B cell (primary cell): ENCODE data around the gene CASR. TPM values are rescaled to one million over a fixed set of nuclear protein-coding genes. Genes with fewer than 3 reads are reported as not detected.

Experiments used
- ATAC-seq: fragments of 200-7000 bp; cut with Tn5 transposase; one replicate; pipeline ENCODE4 v1.10.0; 2021; ENCODE audit warnings: low read depth, mild to moderate bottlenecking, moderate number of reproducible peaks, moderate library complexity
- CTCF ChIA-PET: fragments of 350-600 bp; sonication (Branson Sonifier 250); formaldehyde crosslinking; loops from one replicate; lab custom pipeline; 2021; ENCODE audit warnings: antibody characterized with exemption, inconsistent platforms; lab: Charles Lee
- POLR2A ChIA-PET: fragments of 350-600 bp; sonication (Branson Sonifier 250); formaldehyde crosslinking; loops from one replicate; lab custom pipeline; 2021; ENCODE audit warnings: antibody characterized with exemption; lab: Charles Lee
- DNase-seq: peaks from one replicate; pipeline ENCODE4 v3.0.0; 2013
- H2AFZ ChIP-seq: 2 replicates; pipeline ENCODE4 v1.6.1; 2012; ENCODE audit warnings: mild to moderate bottlenecking, low read depth, low read length; ENCODE audit not compliant: insufficient read depth, poor library complexity, severe bottlenecking
- H3K27ac ChIP-seq, 2 donors: 1 replicate in 1 of 2; 2 replicates in 1 of 2; pipeline ENCODE4 v1.5.1; 2012 to 2013; ENCODE audit warnings: low read length in 2 of 2, mild to moderate bottlenecking in 2 of 2, moderate library complexity in 1 of 2
- H3K27me3 ChIP-seq, 4 experiments: fragments of 200-600 bp in 1 of 4; sonication (generic) in 1 of 4; replicated peaks in 1 of 4; 1 replicate in 2 of 4; 2 replicates in 2 of 4; pipeline versions ENCODE4 v1.6.1 to v1.7.0; 2013 to 2016; ENCODE audit warnings: low read length in 3 of 4, mild to moderate bottlenecking in 2 of 4, mixed read lengths in 1 of 4, moderate library complexity in 1 of 4; ENCODE audit not compliant: insufficient read depth in 4 of 4, control insufficient read depth in 3 of 4; ENCODE audit errors: control extremely low read depth in 1 of 4
- H3K36me3 ChIP-seq, 2 experiments: replicated peaks in 1 of 2; 1 replicate in 1 of 2; 2 replicates in 1 of 2; pipeline versions ENCODE4 v1.6.1 to v1.7.1; 2013; ENCODE audit warnings: low read length in 1 of 2; ENCODE audit not compliant: insufficient read depth in 2 of 2, control insufficient read depth in 1 of 2; ENCODE audit errors: control extremely low read depth in 1 of 2, extremely low read depth in 1 of 2
- H3K4me1 ChIP-seq, 2 donors: fragments of 200-600 bp in 1 of 2; sonication (generic) in 1 of 2; 1 replicate in 1 of 2; 2 replicates in 1 of 2; pipeline versions ENCODE4 v1.5.1 to v1.6.1; 2013 to 2017; ENCODE audit warnings: low read length in 2 of 2; ENCODE audit not compliant: control insufficient read depth in 2 of 2, insufficient read depth in 2 of 2
- H3K4me2 ChIP-seq: replicated peaks from 2 replicates; pipeline ENCODE3; 2012; ENCODE audit warnings: mild to moderate bottlenecking, low read depth, low read length; ENCODE audit not compliant: poor library complexity, severe bottlenecking
- H3K4me3 ChIP-seq, 5 experiments: fragments of 200-600 bp in 1 of 5; sonication (generic) in 1 of 5; 1 replicate in 3 of 5; 2 replicates in 2 of 5; pipeline versions ENCODE4 v1.5.1 to v1.7.0; 2011 to 2016; ENCODE audit warnings: low read length in 4 of 5, mild to moderate bottlenecking in 4 of 5, low read depth in 2 of 5, control low read depth in 1 of 5, moderate library complexity in 1 of 5; ENCODE audit not compliant: insufficient read depth in 1 of 5; ENCODE audit errors: control extremely low read depth in 1 of 5, extremely low read depth in 1 of 5
- H3K79me2 ChIP-seq: fragments of 200-600 bp; sonication (generic); one replicate; pipeline ENCODE4 v1.6.0; 2016; ENCODE audit warnings: low read length; ENCODE audit not compliant: control insufficient read depth, insufficient read depth
- H3K9ac ChIP-seq: fragments of 200-600 bp; sonication (generic); 2 replicates; pipeline ENCODE4 v1.6.1; 2017; ENCODE audit warnings: mild to moderate bottlenecking, low read length, moderate library complexity
- H3K9me3 ChIP-seq, 3 donors: one replicate each; pipeline versions ENCODE4 v1.6.1 to v1.7.1; 2013; ENCODE audit warnings: low read length in 2 of 3; ENCODE audit not compliant: control insufficient read depth in 2 of 3, insufficient read depth in 1 of 3; ENCODE audit errors: control extremely low read depth in 1 of 3
- H4K20me1 ChIP-seq: 2 replicates; pipeline ENCODE4 v1.6.0; 2012; ENCODE audit warnings: mild to moderate bottlenecking, low read length; ENCODE audit not compliant: insufficient read depth, control insufficient read depth, poor library complexity, severe bottlenecking
- H3K27ac Mint-ChIP-seq: one replicate; pipeline ENCODE4 v1.8.0; 2021; ENCODE audit warnings: mixed read lengths
- H3K27me3 Mint-ChIP-seq: one replicate; pipeline ENCODE4 v1.8.0; 2021; ENCODE audit warnings: mixed read lengths
- H3K4me1 Mint-ChIP-seq: one replicate; pipeline ENCODE4 v1.8.0; 2021; ENCODE audit warnings: mixed read lengths
- H3K4me3 Mint-ChIP-seq: one replicate; pipeline ENCODE4 v1.8.0; 2021; ENCODE audit warnings: mixed read lengths
- H3K9me3 Mint-ChIP-seq: one replicate; pipeline ENCODE4 v1.8.0; 2022; ENCODE audit warnings: mixed read lengths; ENCODE audit not compliant: insufficient read depth
- EZH2 ChIP-seq: IDR thresholded peaks from 2 replicates; pipeline ENCODE4 v1.6.1; 2012; ENCODE audit warnings: borderline replicate concordance, low read depth, mild to moderate bottlenecking, moderate library complexity, low read length; ENCODE audit not compliant: insufficient read depth, poor library complexity, severe bottlenecking
- WGBS: methylation state at CpG from one replicate; pipeline ENCODE4 v1.1.5; 2013; ENCODE audit warnings: missing lambda C conversion rate; ENCODE audit not compliant: insufficient coverage; 5-methylcytosine and 5-hydroxymethylcytosine counted together
- intact Hi-C: fragments of 100-400 bp; cut with micrococcal nuclease; formaldehyde crosslinking; loops from one replicate; pipeline ENCODE4 v1.10.0; 2022
- polyA plus RNA-seq: library from polyadenylated mRNA; depleted of rRNA; stranded (reverse); fragments of >200 nt; gene quantifications from 2 replicates; pipeline ENCODE4 v1.2.3, GENCODE V29; 2012
- total RNA-seq, 2 donors: library from RNA; stranded (reverse); fragments of 120-200 nt in 1 of 2; gene quantifications; 1 replicate in 1 of 2; 2 replicates in 1 of 2; pipeline versions ENCODE4 v1.2.3 to v1.2.4, GENCODE V29; 2013 to 2022
- TF ChIP-seq, protein P1 (sequence below): fragments of 200-600 bp; IDR thresholded peaks from one replicate; pipeline ENCODE4 v1.8.0; 2022; ENCODE audit warnings: antibody characterized with exemption, mild to moderate bottlenecking

The CASR gene
- total and polyA plus RNA-seq, 2 donors (not counting 1 experiment from before 2014, with no cell fraction given): not detected

DNA sequence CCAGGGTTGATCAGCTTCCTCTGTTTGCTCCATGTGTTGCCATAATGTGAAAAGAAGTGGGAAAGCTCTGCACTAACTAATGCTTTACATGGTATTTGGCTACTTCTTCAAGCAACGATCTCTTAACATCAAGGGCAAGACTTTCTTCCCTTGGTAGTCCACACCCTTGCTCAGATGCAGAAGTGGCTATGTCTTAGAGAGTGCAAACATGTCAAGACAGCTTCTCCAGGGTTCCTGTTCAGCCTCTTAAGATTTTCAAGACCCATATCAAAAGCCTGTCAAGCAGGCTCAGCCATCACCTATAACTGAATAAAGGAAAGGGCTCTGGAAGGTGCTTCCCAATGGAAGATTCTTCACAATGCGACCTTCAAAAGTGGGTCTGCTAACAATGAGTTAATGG is 76.7 kb downstream of the CASR start:
- no peak for DNase-seq
- no peak for TF ChIP-seq EZH2
- TF ChIP-seq, protein P1, sequence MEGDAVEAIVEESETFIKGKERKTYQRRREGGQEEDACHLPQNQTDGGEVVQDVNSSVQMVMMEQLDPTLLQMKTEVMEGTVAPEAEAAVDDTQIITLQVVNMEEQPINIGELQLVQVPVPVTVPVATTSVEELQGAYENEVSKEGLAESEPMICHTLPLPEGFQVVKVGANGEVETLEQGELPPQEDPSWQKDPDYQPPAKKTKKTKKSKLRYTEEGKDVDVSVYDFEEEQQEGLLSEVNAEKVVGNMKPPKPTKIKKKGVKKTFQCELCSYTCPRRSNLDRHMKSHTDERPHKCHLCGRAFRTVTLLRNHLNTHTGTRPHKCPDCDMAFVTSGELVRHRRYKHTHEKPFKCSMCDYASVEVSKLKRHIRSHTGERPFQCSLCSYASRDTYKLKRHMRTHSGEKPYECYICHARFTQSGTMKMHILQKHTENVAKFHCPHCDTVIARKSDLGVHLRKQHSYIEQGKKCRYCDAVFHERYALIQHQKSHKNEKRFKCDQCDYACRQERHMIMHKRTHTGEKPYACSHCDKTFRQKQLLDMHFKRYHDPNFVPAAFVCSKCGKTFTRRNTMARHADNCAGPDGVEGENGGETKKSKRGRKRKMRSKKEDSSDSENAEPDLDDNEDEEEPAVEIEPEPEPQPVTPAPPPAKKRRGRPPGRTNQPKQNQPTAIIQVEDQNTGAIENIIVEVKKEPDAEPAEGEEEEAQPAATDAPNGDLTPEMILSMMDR: no peak
- Histone ChIP-seq H3K27ac (no peak overlapping the region), H3K9me3 (no peaks in the 10 kb centered on the region), H3K9ac (no peak overlapping the region), H3K4me2 (no peak overlapping the region), H4K20me1 (no peaks in the 10 kb centered on the region), H3K79me2 (no peaks in the 10 kb centered on the region), H2AFZ (no peak overlapping the region), H3K4me1 (peaks cover 0 to 8% of the 10 kb centered on the region in 2 donors), H3K4me3 (no peak overlapping the region), H3K27me3 (no peaks in the 10 kb centered on the region), H3K36me3 (no peaks in the 10 kb centered on the region)
- H3K9me3 Mint-ChIP-seq: no peaks in the 10 kb centered on the region
- no CpG with 5 or more reads among the region's 2 CpGs for whole genome bisulfite sequencing
- CTCF ChIA-PET: interaction anchor here (1.0 to 11.3 kb wide), 8 partner anchors 11 to 713 kb away, joined by 3 to 145 read pairs (median 20); partner anchors contain the start of gene POLQ
- no peak overlapping the region for H3K27ac Mint-ChIP-seq
- ATAC-seq: no peak
- H3K27me3 Mint-ChIP-seq: no peaks in the 10 kb centered on the region
- H3K4me3 Mint-ChIP-seq: no peak overlapping the region
- POLR2A ChIA-PET: no interaction called here
- intact Hi-C loops: loop anchor here (2.0 kb wide), 1 partner anchor 13 kb away; no protein-coding TSS in a partner anchor
- peaks cover 16% of the 10 kb centered on the region for H3K4me1 Mint-ChIP-seq

DNA sequence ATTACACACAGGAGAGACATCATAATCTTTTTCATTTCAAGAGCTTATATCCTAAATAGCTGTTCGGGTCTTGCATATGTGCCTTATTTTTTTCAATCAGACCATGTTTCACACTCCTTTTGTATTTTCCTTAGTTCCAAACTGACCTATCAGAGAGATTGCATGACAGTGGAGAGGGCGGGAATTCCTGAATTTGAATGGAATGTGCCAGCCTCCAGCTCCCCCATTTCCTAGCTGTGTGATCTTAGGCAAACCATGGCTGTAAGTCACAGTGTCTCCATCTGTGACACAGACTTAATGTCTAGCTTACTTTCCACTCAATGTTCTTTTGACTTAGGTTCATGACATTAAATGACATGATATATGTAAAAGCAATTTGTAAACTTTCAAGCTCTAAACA is 79.6 kb downstream of the CASR start:
- ChIA-PET CTCF (interaction anchor here (1.5 to 11.3 kb wide), 2 partner anchors 161 to 380 kb away, joined by 4 to 145 read pairs; no protein-coding TSS in a partner anchor), POLR2A (no interaction called here)
- Histone ChIP-seq H3K4me1 (peaks cover 0 to 8% of the 10 kb centered on the region in 2 donors), H3K27me3 (no peaks in the 10 kb centered on the region), H4K20me1 (no peaks in the 10 kb centered on the region), H3K4me3 (no peak overlapping the region), H3K9ac (no peak overlapping the region), H2AFZ (no peak overlapping the region), H3K27ac (no peak overlapping the region), H3K36me3 (no peaks in the 10 kb centered on the region), H3K4me2 (no peak overlapping the region), H3K9me3 (no peaks in the 10 kb centered on the region), H3K79me2 (no peaks in the 10 kb centered on the region)
- ATAC-seq (no peak), DNase-seq (no peak)
- Mint-ChIP-seq H3K4me3 (no peak overlapping the region), H3K9me3 (no peaks in the 10 kb centered on the region), H3K27me3 (no peaks in the 10 kb centered on the region), H3K4me1 (peaks cover 12% of the 10 kb centered on the region), H3K27ac (no peak overlapping the region)
- WGBS: no CpG with 5 or more reads among the region's 2 CpGs
- TF ChIP-seq, protein P1: no peak
- no peak for TF ChIP-seq EZH2
- intact Hi-C loops: no loop called here
